ENCODE results near the gene HINT1.
"Not testable (repeated sequence)": the region's sequence is repeated elsewhere in the genome, so short reads cannot be mapped to it uniquely, and the experiment has no call there.

The HINT1 gene

DNA sequence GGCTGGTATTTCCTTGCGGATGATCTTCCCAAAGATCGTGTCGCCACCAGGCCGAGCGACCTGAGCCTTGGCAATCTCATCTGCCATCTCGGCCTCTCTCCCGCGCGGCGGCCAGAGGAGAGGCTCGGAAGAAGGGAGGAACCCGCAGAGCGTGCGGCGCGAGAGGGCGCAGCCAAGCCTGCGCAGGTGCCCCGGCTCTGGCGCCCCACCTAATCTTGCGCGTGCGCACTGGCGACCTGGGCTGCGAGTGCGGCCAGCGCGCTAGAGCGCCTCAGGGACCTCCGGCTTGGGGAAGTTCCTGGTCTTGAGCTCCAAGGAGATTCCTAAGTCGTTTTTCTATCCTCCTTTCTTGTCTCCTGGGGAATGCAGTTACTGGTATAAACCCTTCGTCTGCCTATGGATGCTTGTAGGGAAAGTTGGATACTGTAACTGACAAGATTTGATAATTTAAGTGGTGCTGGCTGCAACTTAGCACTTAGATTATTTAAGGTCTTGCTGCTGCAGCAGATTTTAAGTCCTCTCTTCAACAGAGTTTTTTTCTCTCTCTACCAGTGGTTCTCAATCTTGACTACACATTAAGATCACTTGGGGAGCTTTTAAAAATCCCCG, at the start of gene HINT1:
TSS of gene HINT1 (minus strand) at position 138 of the 609 bp plus-strand sequence. CDS start at position 87, 51 bp downstream.
- DNase-seq (ENCODE audit: low spot score) = peak; percentile 95

DNA sequence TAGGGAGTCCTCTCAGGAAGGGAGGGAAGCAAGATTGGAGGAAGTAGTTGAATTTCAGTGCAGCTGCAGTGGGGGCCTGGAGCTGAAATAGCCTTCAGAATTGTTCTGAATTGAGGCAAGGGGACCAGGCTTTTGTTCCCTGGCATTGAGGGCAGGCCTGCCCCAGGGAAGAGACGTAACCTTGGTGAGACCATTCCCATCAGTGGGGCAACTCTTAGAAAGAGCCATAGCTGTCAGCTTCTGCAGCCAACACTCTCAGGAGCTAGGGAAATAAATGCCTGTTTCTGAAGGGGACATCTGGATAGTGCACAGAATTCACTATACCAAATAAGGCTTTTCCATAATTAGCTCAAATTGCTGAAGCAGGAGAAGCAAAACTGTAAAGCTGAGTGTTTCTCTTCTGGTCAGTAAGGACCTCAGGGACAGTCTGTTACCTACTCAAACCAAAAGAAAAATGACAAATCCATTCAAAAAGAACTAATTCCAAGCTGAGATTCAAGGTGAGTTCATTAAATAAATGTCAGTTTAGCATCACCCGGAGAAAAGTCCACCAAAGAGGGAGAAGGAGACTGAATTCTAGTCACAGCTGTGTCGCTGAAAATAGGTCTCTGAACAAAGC, 49.7 kb upstream of the HINT1 start:
- DNase-seq (ENCODE audit: low spot score) = no peak

DNA sequence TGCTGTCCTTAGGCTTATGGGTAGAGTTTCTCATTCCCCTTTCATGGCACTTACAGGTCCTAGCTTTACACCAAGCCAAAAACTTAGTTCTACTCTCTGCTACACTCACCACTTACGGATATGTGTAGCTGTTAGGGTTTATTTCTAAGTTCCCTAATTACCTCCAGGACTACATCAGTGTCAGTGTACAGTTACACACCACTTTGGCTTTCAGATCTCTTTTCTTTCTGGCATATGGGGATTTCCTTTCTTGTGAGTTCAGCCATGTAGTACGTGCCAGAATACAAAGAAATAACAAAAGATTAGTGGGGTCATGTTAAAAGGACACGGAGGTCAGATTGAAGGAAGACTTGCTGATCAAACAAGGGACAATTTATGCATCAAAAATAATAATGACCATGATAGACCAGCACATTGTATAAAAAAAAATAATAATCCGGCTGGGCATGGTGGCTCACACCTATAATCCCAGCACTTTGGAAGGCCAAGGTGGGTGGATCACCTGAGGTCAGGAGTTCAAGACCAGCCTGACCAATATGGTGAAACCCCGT, 47.5 kb upstream of the HINT1 start:
- no peak for DNase-seq (ENCODE audit: low spot score)

DNA sequence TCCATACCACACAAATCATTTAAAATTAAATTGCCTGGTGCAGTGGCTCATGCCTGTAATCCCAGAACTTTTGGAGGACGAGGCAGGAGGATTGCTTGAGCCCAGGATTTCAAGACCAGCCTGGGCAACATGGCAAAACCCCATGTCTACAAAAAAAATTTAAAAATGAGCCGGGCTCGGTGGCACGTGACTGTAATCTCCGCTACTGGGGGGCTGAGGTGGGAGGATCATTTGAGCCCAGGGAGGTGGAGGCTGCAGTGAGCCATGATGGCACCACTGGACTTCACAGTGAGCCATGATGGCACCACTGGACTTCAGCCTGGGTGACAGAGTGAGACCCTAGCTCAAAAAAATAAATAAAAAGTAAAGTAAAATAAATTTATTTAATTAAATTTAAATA, 46.6 kb upstream of the HINT1 start:
- no peak for DNase-seq (ENCODE audit: low spot score)

DNA sequence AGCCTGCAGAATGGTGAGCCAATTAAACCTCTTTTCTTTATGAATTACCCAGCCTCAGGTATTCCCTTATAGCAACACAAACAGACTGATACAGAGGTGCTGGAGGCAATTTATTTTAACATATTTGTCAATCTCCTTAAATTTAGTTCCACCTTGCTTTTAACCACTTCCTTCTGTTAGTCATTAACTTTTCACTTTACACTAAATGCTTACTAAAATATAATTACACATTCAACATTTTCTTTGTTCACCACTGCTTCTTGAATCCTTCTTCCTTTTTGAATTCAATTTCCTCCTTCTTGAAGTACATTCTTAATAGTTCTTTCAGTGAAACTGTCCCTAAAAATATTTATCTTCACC, 45.1 kb upstream of the HINT1 start:
- no peak for DNase-seq (ENCODE audit: low spot score)

DNA sequence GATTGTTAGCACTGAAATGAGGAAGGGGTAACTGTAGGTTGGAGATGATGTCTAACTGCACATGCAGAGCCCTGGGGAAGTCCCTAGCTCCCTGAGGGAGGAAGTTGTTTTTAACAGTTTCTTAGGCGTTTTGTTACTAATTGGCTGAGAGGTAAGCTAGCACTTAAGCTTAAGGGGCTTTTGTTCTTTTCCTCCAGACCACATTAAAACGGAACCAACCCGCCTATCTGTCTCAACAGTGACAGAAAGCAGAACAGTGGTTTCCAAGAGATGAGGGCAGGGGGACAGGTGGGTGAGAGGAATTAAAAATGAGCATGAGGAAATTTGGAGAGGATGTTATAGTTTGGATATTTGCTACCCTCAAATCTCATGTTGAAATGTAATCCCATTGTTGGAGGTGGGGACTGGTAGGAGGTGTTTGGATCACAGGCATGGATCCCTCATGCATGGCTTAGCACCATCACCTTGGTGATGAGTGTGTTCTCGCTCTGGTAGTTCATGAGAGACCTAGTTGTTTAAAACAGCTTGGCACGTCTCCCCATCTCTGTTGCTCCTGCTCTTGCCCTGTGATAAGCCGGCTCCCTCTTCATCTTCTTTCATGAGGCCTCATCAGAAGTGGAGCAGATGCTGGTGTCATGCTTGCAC, 44.6 kb upstream of the HINT1 start:
- DNase-seq (ENCODE audit: low spot score) = peak; percentile 72

DNA sequence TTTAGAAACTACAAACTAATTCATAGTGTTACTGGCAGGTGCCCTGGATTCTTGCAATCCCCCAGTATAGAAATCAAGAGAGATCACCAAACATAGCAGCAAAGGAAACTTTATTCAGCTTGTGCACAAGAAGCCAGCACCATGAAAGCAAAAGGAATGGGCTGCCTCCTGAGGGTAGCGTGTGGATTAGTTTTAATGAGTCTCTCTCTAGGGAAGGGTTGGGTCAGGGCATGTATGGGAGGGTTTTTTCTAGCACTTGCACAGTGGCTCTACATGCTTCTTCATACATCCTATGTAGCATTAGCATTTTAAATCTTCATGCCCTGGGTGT, 44.1 kb upstream of the HINT1 start:
- DNase-seq (ENCODE audit: low spot score) = no peak

DNA sequence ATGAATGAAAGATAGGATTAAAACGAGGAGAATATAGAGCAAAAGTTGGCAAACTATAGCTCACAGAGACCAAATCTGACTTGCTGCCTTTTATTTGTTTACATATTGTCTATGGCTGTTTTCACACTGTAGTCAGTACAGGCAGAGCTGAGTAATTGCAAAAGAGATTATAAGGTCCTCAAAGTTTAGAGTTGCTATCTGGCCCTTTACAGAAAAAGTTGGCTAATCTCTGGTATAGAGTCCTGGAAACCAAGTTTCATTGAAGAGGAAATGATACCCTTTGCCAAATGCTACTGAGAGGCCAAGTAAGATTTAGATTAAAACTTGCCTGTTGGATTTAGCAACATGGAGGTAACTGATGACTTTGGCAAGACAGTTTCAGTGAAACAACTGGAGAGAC, 41.7 kb upstream of the HINT1 start:
- DNase-seq (ENCODE audit: low spot score) = no peak

DNA sequence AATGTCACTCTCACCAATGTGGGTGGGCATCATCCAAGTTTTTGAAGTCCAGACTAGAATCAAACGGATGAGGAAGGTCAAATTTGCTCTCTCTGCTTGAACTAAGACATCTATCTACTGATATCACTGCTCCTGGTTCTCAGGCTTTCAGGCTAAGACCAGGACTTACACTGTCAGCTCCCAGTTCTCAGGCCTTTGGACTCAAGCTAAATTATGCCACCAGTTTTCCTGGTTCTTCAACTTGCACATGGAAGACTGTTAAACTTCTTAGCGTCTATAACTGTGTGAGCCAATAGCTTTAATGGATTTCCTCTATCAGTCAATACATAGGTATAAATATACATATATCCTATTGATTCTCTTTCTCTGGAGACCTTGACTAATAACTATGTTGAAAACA, 41.0 kb upstream of the HINT1 start:
- no peak for DNase-seq (ENCODE audit: low spot score)

DNA sequence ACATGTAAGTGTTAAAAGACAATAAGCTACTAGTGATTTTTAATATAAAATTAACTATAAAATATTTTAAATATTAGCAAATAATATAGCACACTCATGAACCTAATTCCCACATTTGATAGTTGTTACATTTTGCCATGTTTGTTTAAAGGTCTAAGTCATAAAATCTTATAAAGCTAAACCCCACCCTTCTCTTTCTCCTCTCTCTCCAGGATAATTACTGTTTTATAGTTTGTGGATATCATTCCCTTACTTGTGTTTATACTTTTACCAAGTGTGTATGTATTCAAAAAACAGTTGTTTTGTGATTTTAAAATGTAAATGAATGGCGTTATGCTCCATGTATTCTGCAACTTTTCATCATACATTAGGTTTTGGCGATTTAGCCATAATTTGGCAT, 39.9 kb upstream of the HINT1 start:
- DNase-seq (ENCODE audit: low spot score) = no peak

DNA sequence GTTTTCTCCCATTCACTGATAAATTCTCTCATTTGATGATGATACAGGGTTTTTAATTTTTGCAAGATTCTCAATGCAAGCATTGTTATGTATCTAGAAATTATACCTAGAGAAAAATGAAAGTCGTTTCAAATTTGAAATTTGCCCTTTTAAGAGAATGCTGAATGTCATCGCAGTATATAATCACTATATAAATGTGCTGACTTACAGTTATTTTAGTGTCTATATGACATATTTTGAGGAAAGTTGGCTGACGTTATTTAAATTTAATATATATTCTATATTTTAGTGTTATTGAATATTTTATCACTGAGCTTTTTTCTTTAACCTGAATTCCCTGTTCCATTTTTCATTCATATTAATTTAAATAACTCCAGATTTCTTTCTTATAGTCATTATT, 35.5 kb upstream of the HINT1 start:
- DNase-seq (ENCODE audit: low spot score) = no peak

DNA sequence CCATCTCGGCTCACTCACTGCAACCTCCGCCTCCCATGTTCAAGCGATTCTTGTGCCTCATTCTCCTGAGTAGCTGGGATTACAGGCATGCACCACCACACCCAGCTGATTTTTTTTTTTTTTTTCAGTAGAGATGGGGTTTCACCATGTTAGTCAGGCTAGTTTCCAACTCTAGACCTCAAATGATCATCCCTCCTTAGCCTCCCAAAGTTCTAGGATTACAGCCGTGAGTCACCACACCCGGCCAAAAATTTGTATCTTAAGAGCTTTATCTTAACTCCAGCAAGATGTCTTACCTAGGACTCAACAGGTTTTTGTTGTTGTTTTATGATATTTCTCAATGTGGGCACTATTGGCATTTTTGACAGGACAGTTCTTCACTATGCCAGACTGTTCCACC, 33.6 kb upstream of the HINT1 start:
- no peak for DNase-seq (ENCODE audit: low spot score)

DNA sequence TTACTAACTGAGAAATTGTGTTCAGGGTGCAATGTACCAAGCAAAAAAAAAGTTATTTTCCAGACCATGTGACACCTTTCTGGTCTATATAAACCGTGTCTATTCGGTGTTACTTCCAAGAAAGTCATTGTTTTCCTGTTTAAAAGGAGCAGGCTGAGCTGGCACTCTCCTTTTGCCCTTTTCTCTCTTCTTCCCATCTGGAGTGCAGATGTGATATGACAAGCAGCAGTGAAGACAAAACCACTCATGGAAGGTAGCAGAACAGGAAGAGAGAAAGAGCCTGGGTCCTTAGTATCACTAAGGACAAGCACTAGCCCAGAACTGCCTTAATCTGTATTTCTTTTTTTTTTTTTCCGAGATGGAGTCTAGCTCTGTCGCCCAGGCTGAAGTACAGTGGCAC, 31.3 kb upstream of the HINT1 start:
- DNase-seq (ENCODE audit: low spot score) = no peak

DNA sequence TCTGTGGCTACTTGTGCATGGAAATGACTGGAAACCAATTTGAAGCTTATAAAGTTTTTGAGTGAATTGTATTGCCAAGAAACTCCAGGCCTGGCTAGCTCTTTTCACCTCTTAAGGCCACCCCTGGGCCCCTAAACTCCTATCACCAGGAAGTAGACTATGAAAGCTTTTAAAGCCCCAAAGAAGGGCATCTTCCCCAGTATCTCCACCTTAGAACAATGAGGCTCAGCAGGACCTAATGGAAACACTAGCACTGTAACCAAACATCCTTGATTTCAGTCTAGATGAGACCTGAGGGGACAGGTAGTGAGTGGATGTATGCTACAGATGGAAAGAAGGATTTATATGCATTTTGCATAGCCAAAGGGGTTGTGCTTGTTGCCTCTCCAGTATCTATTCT, 30.6 kb upstream of the HINT1 start:
- DNase-seq (ENCODE audit: low spot score) = no peak

DNA sequence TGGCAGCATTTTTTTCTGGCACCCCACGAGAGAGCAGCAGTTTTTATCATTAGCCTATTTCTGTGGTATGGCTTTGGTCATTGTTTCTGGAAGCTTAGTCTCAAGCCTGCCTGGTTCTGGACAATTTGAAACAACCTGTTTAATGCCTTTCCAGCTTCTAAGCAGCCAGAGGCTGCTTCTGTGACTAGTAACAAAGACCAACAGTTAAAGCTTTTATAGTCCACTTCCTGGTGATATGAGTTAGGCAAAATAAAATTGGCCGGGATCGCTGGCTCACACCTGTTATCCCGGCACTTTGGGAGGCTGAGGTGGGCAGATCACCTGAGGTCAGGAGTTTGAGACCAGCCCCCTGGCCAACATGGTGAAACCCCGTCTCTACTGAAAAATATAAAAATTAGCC, 29.7 kb upstream of the HINT1 start:
- DNase-seq (ENCODE audit: low spot score) = no peak

DNA sequence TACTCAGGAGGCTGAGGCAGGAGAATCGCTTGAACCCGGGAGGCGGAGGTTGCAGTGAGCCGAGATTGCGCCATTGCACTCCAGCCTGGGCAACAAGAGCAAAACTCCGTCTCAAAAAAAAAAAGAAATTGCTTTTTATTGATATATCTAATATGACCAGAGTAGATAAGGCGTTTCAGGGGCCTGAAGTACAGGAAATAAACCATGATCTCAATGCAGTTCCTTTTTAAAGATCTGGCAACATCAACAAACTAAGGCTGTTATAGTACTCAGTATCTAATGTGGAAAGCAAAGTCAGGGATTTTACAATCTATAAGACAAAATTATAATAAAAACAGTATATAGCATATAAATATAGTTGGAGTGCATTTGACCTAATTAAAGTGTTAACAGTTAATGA, 28.8 kb upstream of the HINT1 start:
- DNase-seq (ENCODE audit: low spot score) = not testable (repeated sequence)

DNA sequence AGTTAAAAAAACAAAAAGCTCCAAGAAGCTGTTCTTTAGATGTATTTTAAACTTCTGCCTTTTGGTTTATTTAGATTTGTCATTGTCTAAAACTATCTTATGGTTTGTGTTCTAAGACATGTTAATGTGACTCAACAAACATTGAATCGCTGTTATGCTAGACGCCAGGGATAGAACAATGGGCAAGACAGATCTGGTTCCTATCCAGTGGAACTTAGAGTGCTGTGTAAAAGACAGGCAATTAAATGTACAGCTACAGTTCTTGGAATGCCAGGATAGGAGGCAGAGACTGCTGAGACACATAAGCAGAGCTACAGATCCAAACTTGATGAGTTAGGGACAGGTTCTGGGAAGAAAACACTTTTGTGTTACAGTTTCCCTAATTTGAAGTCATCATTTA, 28.1 kb upstream of the HINT1 start:
- DNase-seq (ENCODE audit: low spot score) = no peak

DNA sequence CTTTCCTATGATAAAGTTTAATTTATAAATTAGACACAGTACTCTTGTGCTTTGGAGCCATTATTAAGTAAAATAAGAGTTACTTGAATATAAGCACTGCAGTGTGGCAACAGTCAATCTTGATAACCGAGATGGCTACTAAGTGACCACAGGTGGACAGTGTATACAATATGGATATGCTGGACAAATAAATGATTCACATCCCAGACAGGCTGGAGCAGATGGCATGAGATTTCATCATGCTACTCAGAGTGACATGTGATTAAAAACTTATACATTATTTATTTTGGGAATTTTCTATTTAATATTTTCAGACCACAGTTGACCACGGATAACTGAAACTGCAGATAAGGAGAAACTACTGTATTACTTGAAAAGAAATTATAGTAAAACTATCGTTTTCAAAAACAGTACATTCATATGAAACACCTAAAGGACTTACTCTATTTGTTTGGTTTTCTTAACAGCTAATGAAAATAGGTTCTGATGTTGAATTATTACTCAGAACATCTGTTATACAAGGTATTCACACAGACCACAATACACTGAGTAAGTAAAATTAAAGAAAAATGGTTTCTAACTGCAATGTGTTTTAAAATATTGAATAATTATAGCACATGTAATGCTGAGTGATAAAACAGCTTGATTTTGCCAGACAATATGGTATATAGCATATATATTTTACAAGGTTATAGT, 21.7 kb upstream of the HINT1 start:
- no peak for DNase-seq (ENCODE audit: low spot score)

DNA sequence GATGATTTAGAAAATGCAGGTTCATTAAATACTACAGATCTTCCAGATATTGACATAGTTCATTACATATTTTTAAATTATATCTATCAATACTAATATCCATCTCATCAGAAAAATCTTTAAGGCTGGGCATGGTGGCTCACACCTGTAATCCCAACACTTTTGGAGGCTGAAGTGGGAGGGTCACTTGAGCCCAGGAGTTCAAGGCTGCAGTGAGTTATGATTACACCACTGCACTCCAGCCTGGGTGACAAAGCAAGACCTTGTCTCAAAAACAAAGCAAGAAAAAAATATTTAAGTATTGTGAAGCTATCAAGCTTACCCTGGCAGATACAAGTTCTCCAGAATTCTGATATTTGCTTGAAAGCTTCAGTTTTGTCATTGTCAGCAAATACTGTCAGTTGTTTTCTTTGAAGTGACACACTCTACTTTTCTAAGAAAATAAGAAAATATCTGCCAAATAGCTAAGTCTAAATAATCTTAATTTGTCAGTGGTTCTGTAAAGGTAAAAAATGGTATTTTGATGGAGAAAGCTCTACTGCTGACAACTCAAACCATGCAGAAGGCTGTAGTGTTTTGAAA, 20.6 kb upstream of the HINT1 start:
- no peak for DNase-seq (ENCODE audit: low spot score)

DNA sequence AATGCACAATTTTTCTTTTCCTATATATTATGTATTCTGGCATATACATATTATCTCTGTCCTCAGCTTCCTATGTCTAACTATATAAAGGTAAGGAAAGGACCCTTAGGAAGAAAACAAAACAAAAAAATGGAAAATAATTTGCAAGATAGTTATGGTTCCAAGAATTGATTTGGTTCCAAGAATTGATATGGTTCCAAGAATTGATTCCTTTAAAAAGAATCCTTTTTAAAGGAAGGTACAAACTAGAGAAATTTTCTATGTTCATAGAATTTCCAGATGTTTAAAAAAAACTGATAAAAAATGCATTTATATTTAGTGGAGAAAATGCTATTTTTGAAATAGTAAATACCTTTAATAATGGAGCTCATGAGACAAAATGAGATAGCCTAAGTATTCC, 17.8 kb upstream of the HINT1 start:
- DNase-seq (ENCODE audit: low spot score) = no peak

DNA sequence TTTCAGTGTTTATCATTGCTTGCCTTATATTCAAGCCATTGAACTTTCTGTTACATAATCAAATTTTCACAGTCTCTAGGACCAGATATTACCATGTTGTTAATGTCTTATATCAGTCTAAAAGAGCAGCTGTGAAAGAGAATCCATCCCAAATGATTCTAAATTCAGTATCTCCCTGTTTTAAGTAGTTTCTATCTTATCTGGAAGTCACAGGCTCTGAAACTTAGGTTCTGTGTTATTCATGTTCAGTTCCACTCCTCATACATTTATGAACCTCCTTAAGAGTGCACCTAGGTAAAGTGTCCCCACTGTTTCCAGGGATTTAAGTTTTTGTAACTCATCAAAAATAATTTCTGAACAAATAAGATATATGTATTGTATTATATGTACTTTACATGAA, 15.4 kb upstream of the HINT1 start:
- DNase-seq (ENCODE audit: low spot score) = no peak

DNA sequence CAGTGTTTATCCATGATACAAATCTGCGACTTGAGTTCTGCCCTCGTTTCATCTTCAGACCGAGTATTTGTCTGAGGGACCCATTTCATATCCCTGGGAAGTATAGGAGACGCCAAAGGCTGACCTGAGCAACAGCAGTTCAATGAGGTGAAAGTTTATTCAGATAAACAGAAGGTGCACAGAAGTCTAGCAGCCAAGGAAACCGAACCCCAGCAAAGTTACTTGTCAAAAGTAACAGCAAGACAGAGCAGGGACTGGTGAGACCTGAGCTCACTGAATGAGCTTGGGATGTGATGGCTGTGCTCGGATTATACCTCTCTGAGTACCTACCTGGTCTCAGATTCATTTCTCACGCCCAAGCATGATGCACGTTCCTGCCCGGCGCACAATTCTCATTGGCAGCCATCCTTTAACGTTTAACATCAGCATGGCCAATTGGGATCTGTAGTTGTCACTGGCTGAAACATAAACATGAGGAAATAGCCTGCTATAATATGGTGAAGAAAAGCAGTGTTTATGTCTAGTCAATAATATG, 6.3 kb upstream of the HINT1 start:
- DNase-seq (ENCODE audit: low spot score) = peak; percentile 37
